HL-60 (cell line): ENCODE data around the gene EVI5L.

Experiments used
- DNase-seq, 2 experiments: peaks; one replicate each; pipeline ENCODE4 v3.0.0-alpha.2; 2010 to 2020; ENCODE audit warnings: low read depth in 1 of 2, low spot score in 1 of 2
- H3K27ac ChIP-seq: fragments of 250-450 bp; sonication (Bioruptor Pico); replicated peaks from 2 replicates; pipeline ENCODE4 v1.5.1; 2020; ENCODE audit warnings: mild to moderate bottlenecking, moderate library complexity
- H3K27me3 ChIP-seq: fragments of 250-450 bp; sonication (Bioruptor Pico); 2 replicates; pipeline ENCODE4 v1.5.1; 2021; ENCODE audit warnings: mild to moderate bottlenecking, moderate library complexity; ENCODE audit not compliant: insufficient read depth, poor library complexity, severe bottlenecking
- H3K4me3 ChIP-seq: replicated peaks from 2 replicates; pipeline ENCODE4 v1.5.1; 2011; ENCODE audit warnings: mild to moderate bottlenecking, control low read depth, low read length; ENCODE audit not compliant: insufficient read depth
- GABPA ChIP-seq: IDR thresholded peaks from 2 replicates; pipeline ENCODE4 v1.6.1; 2012; ENCODE audit warnings: low read depth
- POLR2AphosphoS5 ChIP-seq: IDR thresholded peaks from 2 replicates; pipeline ENCODE4 v1.6.1; 2012; ENCODE audit warnings: low read depth
- SPI1 ChIP-seq: IDR thresholded peaks from 2 replicates; pipeline ENCODE4 v1.6.1; 2012; ENCODE audit warnings: low read depth, mild to moderate bottlenecking, borderline replicate concordance
- TF ChIP-seq, protein P1 (sequence below): IDR thresholded peaks from one replicate; pipeline ENCODE4 v1.5.1; 2011; ENCODE audit warnings: low read length, control low read depth, inconsistent platforms; ENCODE audit not compliant: insufficient read depth
- TF ChIP-seq, protein P2 (sequence below): IDR thresholded peaks from 2 replicates; pipeline ENCODE4 v1.6.1; 2012; ENCODE audit warnings: low read depth; ENCODE audit not compliant: insufficient replicate concordance

EVI5L gene

DNA sequence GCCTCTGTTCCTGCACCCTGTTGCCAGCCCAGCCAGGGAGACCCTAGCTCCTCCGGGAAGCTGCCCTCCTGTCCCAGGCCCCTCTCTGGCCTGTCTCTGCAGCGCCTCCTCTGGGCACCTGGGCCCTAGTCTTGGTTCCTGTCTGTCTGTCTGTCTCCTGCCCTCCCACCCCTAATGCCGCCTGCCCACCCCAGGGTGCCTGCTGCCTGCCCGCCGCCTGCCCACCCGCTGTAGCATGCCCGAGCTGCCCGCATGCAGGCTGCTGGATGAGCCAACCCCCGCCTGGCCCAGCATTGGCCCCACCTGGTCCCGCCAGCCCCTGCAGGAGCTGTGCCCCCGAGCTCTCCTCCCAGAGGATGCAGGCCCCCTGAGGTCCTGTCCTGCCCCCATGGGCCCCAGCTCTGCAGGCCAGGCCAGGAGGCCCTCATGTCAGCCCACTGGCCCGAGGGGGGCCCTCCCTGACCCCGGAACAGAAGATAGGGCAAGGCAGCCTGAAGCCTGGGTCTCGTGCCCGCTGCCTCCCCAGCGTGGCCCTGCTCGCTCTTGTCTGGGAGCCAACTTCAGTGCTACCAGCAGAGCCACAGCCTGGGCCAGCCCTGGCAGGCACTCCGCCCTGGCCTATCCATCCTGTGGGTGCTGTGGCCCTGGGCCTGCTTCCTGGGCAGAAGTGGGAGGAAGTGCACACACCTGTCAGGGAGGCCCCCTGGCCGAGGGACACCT, 78.9 kb downstream of the EVI5L start:
- TF ChIP-seq POLR2AphosphoS5 (0 out of 2 replicates have a peak, but pooled peaks have one; percentile 15), SPI1 (no peak)
- TF ChIP-seq, protein P1, sequence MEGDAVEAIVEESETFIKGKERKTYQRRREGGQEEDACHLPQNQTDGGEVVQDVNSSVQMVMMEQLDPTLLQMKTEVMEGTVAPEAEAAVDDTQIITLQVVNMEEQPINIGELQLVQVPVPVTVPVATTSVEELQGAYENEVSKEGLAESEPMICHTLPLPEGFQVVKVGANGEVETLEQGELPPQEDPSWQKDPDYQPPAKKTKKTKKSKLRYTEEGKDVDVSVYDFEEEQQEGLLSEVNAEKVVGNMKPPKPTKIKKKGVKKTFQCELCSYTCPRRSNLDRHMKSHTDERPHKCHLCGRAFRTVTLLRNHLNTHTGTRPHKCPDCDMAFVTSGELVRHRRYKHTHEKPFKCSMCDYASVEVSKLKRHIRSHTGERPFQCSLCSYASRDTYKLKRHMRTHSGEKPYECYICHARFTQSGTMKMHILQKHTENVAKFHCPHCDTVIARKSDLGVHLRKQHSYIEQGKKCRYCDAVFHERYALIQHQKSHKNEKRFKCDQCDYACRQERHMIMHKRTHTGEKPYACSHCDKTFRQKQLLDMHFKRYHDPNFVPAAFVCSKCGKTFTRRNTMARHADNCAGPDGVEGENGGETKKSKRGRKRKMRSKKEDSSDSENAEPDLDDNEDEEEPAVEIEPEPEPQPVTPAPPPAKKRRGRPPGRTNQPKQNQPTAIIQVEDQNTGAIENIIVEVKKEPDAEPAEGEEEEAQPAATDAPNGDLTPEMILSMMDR: no peak
- Histone ChIP-seq H3K27ac (no peak overlapping the region), H3K27me3 (no peaks in the 10 kb centered on the region), H3K4me3 (no peak overlapping the region)
- no peak for DNase-seq

DNA sequence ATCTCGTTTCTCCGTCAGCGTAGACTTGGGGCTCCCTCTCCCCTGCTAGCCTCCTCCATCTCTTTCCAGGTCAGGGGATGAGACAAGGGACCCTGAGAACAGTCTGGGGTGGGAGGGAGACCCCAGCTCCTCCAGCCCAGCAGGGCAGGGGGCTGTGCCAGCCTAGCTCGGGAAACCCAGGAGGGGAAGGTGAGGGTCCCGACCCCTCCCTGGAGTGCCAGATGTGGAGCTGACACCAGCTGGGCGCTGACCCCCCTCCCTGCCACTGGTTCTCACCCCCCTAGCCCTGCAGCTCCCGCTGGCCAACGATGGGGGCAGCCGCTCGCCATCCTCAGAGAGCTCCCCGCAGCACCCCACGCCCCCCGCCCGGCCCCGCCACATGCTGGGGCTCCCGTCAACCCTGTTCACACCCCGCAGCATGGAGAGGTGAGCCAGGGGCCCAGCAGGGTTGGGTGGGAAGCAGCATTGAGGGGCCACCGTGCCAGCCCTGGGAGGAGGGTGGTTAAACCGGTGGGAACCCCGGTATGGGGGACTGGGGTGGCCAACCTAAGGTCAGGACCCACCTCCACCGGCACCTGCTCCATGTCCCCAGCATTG, 79.6 kb downstream of the EVI5L start:
- Histone ChIP-seq H3K27ac (no peak overlapping the region), H3K4me3 (no peak overlapping the region), H3K27me3 (no peaks in the 10 kb centered on the region)
- DNase-seq: no peak
- TF ChIP-seq GABPA: no peak
- TF ChIP-seq, protein P1: no peak
- TF ChIP-seq, protein P2, sequence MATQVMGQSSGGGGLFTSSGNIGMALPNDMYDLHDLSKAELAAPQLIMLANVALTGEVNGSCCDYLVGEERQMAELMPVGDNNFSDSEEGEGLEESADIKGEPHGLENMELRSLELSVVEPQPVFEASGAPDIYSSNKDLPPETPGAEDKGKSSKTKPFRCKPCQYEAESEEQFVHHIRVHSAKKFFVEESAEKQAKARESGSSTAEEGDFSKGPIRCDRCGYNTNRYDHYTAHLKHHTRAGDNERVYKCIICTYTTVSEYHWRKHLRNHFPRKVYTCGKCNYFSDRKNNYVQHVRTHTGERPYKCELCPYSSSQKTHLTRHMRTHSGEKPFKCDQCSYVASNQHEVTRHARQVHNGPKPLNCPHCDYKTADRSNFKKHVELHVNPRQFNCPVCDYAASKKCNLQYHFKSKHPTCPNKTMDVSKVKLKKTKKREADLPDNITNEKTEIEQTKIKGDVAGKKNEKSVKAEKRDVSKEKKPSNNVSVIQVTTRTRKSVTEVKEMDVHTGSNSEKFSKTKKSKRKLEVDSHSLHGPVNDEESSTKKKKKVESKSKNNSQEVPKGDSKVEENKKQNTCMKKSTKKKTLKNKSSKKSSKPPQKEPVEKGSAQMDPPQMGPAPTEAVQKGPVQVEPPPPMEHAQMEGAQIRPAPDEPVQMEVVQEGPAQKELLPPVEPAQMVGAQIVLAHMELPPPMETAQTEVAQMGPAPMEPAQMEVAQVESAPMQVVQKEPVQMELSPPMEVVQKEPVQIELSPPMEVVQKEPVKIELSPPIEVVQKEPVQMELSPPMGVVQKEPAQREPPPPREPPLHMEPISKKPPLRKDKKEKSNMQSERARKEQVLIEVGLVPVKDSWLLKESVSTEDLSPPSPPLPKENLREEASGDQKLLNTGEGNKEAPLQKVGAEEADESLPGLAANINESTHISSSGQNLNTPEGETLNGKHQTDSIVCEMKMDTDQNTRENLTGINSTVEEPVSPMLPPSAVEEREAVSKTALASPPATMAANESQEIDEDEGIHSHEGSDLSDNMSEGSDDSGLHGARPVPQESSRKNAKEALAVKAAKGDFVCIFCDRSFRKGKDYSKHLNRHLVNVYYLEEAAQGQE: no peak
- TF ChIP-seq SPI1: no peak
- no peak for TF ChIP-seq POLR2AphosphoS5

DNA sequence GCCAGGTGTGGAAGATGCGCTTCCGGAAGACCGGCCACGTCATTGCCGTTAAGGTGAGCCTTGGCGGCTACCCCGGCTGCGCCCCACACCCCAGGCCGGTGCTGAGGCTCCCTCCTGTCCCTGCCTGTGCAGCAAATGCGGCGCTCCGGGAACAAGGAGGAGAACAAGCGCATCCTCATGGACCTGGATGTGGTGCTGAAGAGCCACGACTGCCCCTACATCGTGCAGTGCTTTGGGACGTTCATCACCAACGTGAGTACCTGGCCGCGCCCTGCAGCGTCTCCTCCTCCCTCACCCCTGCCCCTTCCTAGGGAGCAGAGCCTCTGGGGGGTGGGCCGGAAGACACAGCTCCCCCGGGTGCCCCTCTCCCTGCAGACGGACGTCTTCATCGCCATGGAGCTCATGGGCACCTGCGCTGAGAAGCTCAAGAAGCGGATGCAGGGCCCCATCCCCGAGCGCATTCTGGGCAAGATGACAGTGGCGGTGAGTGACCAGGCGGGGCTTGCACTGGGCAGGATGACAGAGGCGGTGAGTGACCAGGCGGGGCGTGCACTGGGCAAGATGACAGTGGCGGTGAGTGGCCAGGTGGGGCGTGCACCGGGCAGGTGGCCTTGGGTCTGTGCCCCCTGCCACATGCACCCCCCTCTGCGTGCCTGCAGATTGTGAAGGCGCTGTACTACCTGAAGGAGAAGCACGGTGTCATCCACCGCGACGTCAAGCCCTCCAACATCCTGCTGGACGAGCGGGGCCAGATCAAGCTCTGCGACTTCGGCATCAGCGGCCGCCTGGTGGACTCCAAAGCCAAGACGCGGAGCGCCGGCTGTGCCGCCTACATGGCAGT, 80.5 kb downstream of the EVI5L start:
- Histone ChIP-seq H3K4me3 (no peak overlapping the region), H3K27me3 (no peaks in the 10 kb centered on the region), H3K27ac (no peak overlapping the region)
- TF ChIP-seq GABPA (no peak), SPI1 (no peak), POLR2AphosphoS5 (no peak)
- TF ChIP-seq, protein P2: no peak
- TF ChIP-seq, protein P1: no peak
- no peak for DNase-seq
